ENCODE results near the gene DEFB132. TPM values are rescaled to one million over a fixed set of nuclear protein-coding genes. Genes with fewer than 3 reads are reported as not detected.
A peak's percentile ranks its signal among the peaks of the same experiment; 100 is the strongest.
"Not testable (repeated sequence)": the region's sequence is repeated elsewhere in the genome, so short reads cannot be mapped to it uniquely, and the experiment has no call there.

Gene DEFB132
- total RNA-seq, 1 donor from 2014 or later, result not detected

- H3K27ac Mint-ChIP-seq, result no peak overlapping the region
- no peaks in the 10 kb centered on the region for H3K9me3 Mint-ChIP-seq
- peaks cover 66% of the 10 kb centered on the region for H3K27me3 Mint-ChIP-seq
- no peak overlapping the region for H3K4me3 Mint-ChIP-seq
- H3K36me3 Mint-ChIP-seq, result no peaks in the 10 kb centered on the region
- TF ChIP-seq, protein P1, sequence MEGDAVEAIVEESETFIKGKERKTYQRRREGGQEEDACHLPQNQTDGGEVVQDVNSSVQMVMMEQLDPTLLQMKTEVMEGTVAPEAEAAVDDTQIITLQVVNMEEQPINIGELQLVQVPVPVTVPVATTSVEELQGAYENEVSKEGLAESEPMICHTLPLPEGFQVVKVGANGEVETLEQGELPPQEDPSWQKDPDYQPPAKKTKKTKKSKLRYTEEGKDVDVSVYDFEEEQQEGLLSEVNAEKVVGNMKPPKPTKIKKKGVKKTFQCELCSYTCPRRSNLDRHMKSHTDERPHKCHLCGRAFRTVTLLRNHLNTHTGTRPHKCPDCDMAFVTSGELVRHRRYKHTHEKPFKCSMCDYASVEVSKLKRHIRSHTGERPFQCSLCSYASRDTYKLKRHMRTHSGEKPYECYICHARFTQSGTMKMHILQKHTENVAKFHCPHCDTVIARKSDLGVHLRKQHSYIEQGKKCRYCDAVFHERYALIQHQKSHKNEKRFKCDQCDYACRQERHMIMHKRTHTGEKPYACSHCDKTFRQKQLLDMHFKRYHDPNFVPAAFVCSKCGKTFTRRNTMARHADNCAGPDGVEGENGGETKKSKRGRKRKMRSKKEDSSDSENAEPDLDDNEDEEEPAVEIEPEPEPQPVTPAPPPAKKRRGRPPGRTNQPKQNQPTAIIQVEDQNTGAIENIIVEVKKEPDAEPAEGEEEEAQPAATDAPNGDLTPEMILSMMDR (conservative IDR thresholded peaks at IDR 0.05), result no peak
- no peak for DNase-seq (ENCODE audit: extremely low spot score, unreplicated experiment)
- no peaks in the 10 kb centered on the region for H3K4me1 Mint-ChIP-seq (ENCODE audit: unreplicated experiment)
Measured at GRCh38 chr20:217266-217665, 40.3 kb upstream of the DEFB132 start.

- no peak for DNase-seq (ENCODE audit: extremely low spot score, unreplicated experiment)
- H3K4me3 Mint-ChIP-seq, result no peak overlapping the region
- no peaks in the 10 kb centered on the region for H3K9me3 Mint-ChIP-seq
- H3K27ac Mint-ChIP-seq, result no peak overlapping the region
- no peaks in the 10 kb centered on the region for H3K4me1 Mint-ChIP-seq (ENCODE audit: unreplicated experiment)
- H3K27me3 Mint-ChIP-seq, result peaks cover 63% of the 10 kb centered on the region
- TF ChIP-seq, protein P1 (conservative IDR thresholded peaks at IDR 0.05), result peak; percentile 65
- H3K36me3 Mint-ChIP-seq, result no peaks in the 10 kb centered on the region
Measured at GRCh38 chr20:219290-220115, 38.0 kb upstream of the DEFB132 start.

DNA sequence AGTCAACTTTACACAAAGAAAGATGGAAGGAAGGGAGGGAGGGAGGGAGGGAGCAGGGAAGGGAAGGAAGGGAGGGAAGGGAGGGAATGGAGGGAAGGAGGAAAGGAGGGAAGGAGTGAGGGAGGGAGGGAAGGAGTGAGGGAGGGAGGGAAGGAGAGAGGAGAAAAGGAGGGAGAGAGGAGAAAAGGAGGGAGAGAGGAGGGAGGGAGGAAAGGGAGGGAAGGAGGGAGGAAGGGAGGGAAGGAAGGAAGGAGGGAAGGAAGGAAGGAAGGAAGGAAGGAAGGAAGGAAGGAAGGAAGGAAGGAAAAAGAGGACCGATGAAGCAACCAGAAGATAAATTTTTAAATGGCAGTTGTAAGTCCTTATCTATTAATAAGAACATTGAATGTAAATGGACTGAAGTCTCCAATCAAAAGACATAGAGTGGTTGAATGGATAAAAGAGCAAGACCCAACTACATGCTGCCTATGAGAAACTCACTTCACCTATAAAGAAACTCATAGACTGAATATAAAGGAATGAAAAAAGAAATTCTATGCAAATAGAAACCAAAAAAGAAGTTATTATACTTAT, 36.2 kb upstream of the DEFB132 start:
- peaks cover 69% of the 10 kb centered on the region for H3K27me3 Mint-ChIP-seq
- H3K27ac Mint-ChIP-seq, result no peak overlapping the region
- H3K4me3 Mint-ChIP-seq, result no peak overlapping the region
- no peak for DNase-seq (ENCODE audit: extremely low spot score, unreplicated experiment)
- H3K4me1 Mint-ChIP-seq (ENCODE audit: unreplicated experiment), result no peaks in the 10 kb centered on the region
- no peaks in the 10 kb centered on the region for H3K36me3 Mint-ChIP-seq
- TF ChIP-seq, protein P1 (conservative IDR thresholded peaks at IDR 0.05), result no peak
- H3K9me3 Mint-ChIP-seq, result no peaks in the 10 kb centered on the region

DNA sequence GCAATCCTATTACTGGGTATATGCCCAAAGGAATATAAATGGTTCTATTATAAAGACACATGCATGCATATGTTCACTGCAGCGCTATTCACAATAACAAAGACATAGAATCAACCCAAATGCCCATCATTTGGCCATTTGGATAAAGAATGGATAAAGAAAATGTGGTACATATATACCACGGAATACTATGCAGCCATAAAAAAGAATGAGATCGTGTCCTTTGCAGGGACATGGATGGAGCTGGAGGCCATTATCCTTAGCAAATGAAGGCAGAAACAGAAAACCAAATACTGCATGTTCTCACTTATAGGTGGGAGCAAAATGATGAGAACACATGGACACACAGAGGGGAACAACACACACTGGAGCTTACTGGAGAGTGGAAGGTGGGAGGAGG, 31.6 kb upstream of the DEFB132 start:
- H3K36me3 Mint-ChIP-seq; H3K4me3 Mint-ChIP-seq; H3K9me3 Mint-ChIP-seq; DNase-seq (ENCODE audit: extremely low spot score, unreplicated experiment); H3K4me1 Mint-ChIP-seq (ENCODE audit: unreplicated experiment); H3K27ac Mint-ChIP-seq: not testable (repeated sequence)
- peaks cover 56% of the 10 kb centered on the region for H3K27me3 Mint-ChIP-seq

- no peak for DNase-seq (ENCODE audit: extremely low spot score, unreplicated experiment)
- no peaks in the 10 kb centered on the region for H3K36me3 Mint-ChIP-seq
- H3K27ac Mint-ChIP-seq, result no peak within 1 kb of the TSS
- peaks cover 48% of the 10 kb centered on the region for H3K27me3 Mint-ChIP-seq
- TF ChIP-seq, protein P1 (conservative IDR thresholded peaks at IDR 0.05), result no peak
- no peaks in the 10 kb centered on the region for H3K4me1 Mint-ChIP-seq (ENCODE audit: unreplicated experiment)
- no peak within 1 kb of the TSS for H3K4me3 Mint-ChIP-seq
- H3K9me3 Mint-ChIP-seq, result no peaks in the 10 kb centered on the region
Measured at GRCh38 chr20:226958-227357, 30.6 kb upstream of the DEFB132 start, which contains the start of gene DEFB129. TSS of gene DEFB129 (plus strand) at chr20:227258. CDS start at chr20:227289, 31 bp downstream.

DNA sequence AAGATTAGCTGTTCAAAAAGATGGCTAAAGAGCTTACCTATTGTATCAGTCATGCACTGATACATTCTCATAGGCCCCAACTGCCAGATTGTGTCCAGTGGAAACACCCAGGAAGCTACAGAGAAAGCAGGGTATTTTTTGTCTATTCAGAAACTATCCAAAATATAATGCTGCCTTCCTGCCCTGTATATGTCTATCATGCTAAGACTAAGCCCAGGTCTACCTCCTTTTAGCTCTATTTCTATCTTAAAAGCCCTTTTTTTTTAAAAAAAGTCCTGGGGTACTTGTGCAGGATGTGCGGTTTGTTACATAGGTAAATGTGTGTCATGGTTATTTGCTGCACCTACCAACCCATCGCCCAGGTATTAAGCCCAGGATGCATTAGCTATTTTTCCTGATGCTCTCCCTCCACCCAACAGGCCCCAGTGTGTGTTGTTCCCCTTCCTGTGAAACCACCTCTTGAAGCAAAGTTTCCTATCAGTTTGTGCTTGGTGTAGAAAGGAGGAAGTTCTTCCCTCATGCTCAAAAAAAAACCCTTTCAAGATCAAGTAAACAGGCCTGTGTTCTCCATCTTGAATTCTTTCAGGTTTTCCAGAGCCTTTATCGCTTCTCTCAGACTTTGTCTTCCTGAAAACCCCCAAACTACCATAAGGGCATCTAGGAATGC, 30.0 kb upstream of the DEFB132 start:
- DNase-seq (ENCODE audit: extremely low spot score, unreplicated experiment), result no peak
- Mint-ChIP-seq H3K27ac (no peak overlapping the region), H3K9me3 (no peaks in the 10 kb centered on the region), H3K4me1 (ENCODE audit: unreplicated experiment) (no peaks in the 10 kb centered on the region), H3K36me3 (no peaks in the 10 kb centered on the region), H3K4me3 (no peak overlapping the region), H3K27me3 (peaks cover 46% of the 10 kb centered on the region)
- TF ChIP-seq, protein P1 (conservative IDR thresholded peaks at IDR 0.05), result no peak
